H9 (cell line): ENCODE measurements around the gene DIPK1B. TPM values are rescaled to one million over a fixed set of nuclear protein-coding genes. Genes with fewer than 3 reads are reported as not detected.

Source experiments
- DNase-seq: peaks from one replicate; pipeline ENCODE4 v3.0.0-alpha.2; 2017
- H2AFZ ChIP-seq: one replicate; pipeline ENCODE4 v1.6.1; 2013; ENCODE audit warnings: mild to moderate bottlenecking, low read length, control low read depth, moderate library complexity
- H2AK5ac ChIP-seq: 2 replicates; pipeline ENCODE4 v1.6.1; 2013; ENCODE audit warnings: low read length, control low read depth, mixed read lengths; ENCODE audit not compliant: insufficient read length
- H2BK120ac ChIP-seq: one replicate; pipeline ENCODE4 v1.6.1; 2013; ENCODE audit warnings: low read depth, mild to moderate bottlenecking, low read length, control low read depth, inconsistent platforms; ENCODE audit not compliant: poor library complexity, severe bottlenecking
- H2BK12ac ChIP-seq: 2 replicates; pipeline ENCODE4 v1.6.1; 2013; ENCODE audit warnings: low read length, control low read depth, mixed read lengths, low read depth; ENCODE audit not compliant: insufficient read length
- H2BK15ac ChIP-seq: 2 replicates; pipeline ENCODE4 v1.6.1; 2013; ENCODE audit warnings: low read depth, low read length, control low read depth
- H2BK20ac ChIP-seq: one replicate; pipeline ENCODE4 v1.6.1; 2013; ENCODE audit warnings: low read depth, mild to moderate bottlenecking, low read length, control low read depth, inconsistent platforms; ENCODE audit not compliant: poor library complexity, severe bottlenecking
- H2BK5ac ChIP-seq: 2 replicates; pipeline ENCODE4 v1.6.1; 2013; ENCODE audit warnings: low read length, control low read depth, mixed read lengths; ENCODE audit not compliant: insufficient read length
- H3K14ac ChIP-seq: 2 replicates; pipeline ENCODE4 v1.6.1; 2013; ENCODE audit warnings: low read length, control low read depth; ENCODE audit not compliant: insufficient read depth
- H3K18ac ChIP-seq: 2 replicates; pipeline ENCODE4 v1.6.1; 2013; ENCODE audit warnings: low read depth, mild to moderate bottlenecking, mixed read lengths, low read length, control low read depth; ENCODE audit not compliant: insufficient read length
- H3K23ac ChIP-seq: 2 replicates; pipeline ENCODE4 v1.6.1; 2013; ENCODE audit warnings: low read length, control low read depth, mixed read lengths, low read depth; ENCODE audit not compliant: insufficient read length
- H3K23me2 ChIP-seq: 2 replicates; pipeline ENCODE4 v1.6.1; 2013; ENCODE audit warnings: low read depth, mild to moderate bottlenecking, mixed read lengths, low read length, control low read depth; ENCODE audit not compliant: insufficient read length, poor library complexity, severe bottlenecking
- H3K27ac ChIP-seq: 2 replicates; pipeline ENCODE4 v1.5.1; 2013; ENCODE audit warnings: low read length, control low read depth, mixed read lengths, low read depth; ENCODE audit not compliant: insufficient read length
- H3K27me3 ChIP-seq: 2 replicates; pipeline ENCODE4 v1.6.1; 2013; ENCODE audit warnings: low read length, control low read depth, inconsistent platforms; ENCODE audit not compliant: insufficient read depth
- H3K4ac ChIP-seq: 2 replicates; pipeline ENCODE4 v1.6.1; 2013; ENCODE audit warnings: low read depth, mild to moderate bottlenecking, control low read depth, inconsistent platforms, low read length, moderate library complexity
- H3K4me1 ChIP-seq: 2 replicates; pipeline ENCODE4 v1.6.1; 2013; ENCODE audit warnings: low read length, control low read depth, inconsistent platforms; ENCODE audit not compliant: insufficient read depth
- H3K4me2 ChIP-seq: 2 replicates; pipeline ENCODE4 v1.6.1; 2013; ENCODE audit warnings: low read length, control low read depth, mixed read lengths; ENCODE audit not compliant: insufficient read length, insufficient read depth
- H3K56ac ChIP-seq: 2 replicates; pipeline ENCODE4 v1.6.1; 2013; ENCODE audit warnings: low read depth, mild to moderate bottlenecking, mixed read lengths, low read length, control low read depth; ENCODE audit not compliant: insufficient read length
- H3K79me1 ChIP-seq: 2 replicates; pipeline ENCODE4 v1.6.1; 2013; ENCODE audit warnings: low read depth, mild to moderate bottlenecking, moderate library complexity, low read length, control low read depth, inconsistent platforms; ENCODE audit not compliant: insufficient read depth, poor library complexity, severe bottlenecking
- H3K79me2 ChIP-seq: 2 replicates; pipeline ENCODE4 v1.6.1; 2013; ENCODE audit warnings: low read length, control low read depth, inconsistent platforms; ENCODE audit not compliant: insufficient read depth
- H3K9ac ChIP-seq: 2 replicates; pipeline ENCODE4 v1.6.1; 2013; ENCODE audit warnings: low read length, control low read depth, mixed read lengths; ENCODE audit not compliant: insufficient read length; ENCODE audit errors: extremely low read depth
- H3K9me3 ChIP-seq: one replicate; pipeline ENCODE4 v1.6.1; 2013; ENCODE audit warnings: low read depth, low read length, inconsistent platforms; ENCODE audit not compliant: control insufficient read depth
- H3T11ph ChIP-seq: one replicate; pipeline ENCODE4 v1.6.1; 2013; ENCODE audit warnings: mild to moderate bottlenecking, low read length, control low read depth, inconsistent platforms
- H4K20me1 ChIP-seq: one replicate; pipeline ENCODE4 v1.6.1; 2013; ENCODE audit not compliant: control insufficient read depth, insufficient read length, insufficient read depth
- H4K5ac ChIP-seq: 2 replicates; pipeline ENCODE4 v1.6.1; 2013; ENCODE audit warnings: low read depth, mild to moderate bottlenecking, mixed read lengths, low read length, control low read depth; ENCODE audit not compliant: insufficient read length
- H4K8ac ChIP-seq: replicated peaks from 2 replicates; pipeline ENCODE4 v1.6.1; 2013; ENCODE audit warnings: low read length, control low read depth, mixed read lengths, low read depth; ENCODE audit not compliant: insufficient read length
- H4K91ac ChIP-seq: 2 replicates; pipeline ENCODE4 v1.6.1; 2013; ENCODE audit warnings: low read depth, mild to moderate bottlenecking, moderate library complexity, mixed read lengths, low read length, control low read depth; ENCODE audit not compliant: insufficient read length
- H3K27ac Mint-ChIP-seq, 3 experiments: 2 replicates in 2 of 3; 3 replicates in 1 of 3; pipeline ENCODE4 v1.8.0; 2020 to 2021; ENCODE audit warnings: mixed read lengths in 3 of 3, mild to moderate bottlenecking in 1 of 3, moderate library complexity in 1 of 3
- H3K27me3 Mint-ChIP-seq: 2 replicates; pipeline ENCODE4 v1.8.0; 2021; ENCODE audit warnings: low read depth, mild to moderate bottlenecking, moderate library complexity, mixed read lengths
- H3K36me3 Mint-ChIP-seq, 3 experiments: 2 replicates in 2 of 3; 3 replicates in 1 of 3; pipeline ENCODE4 v1.8.0; 2020 to 2021; ENCODE audit warnings: low read depth in 3 of 3, mixed read lengths in 3 of 3; ENCODE audit not compliant: insufficient read depth in 1 of 3
- H3K4me1 Mint-ChIP-seq, 2 experiments: 2 replicates each; pipeline ENCODE4 v1.8.0; 2020; ENCODE audit warnings: mixed read lengths in 2 of 2
- H3K4me3 Mint-ChIP-seq, 2 experiments: 2 replicates in 1 of 2; 3 replicates in 1 of 2; pipeline ENCODE4 v1.8.0; 2020 to 2021; ENCODE audit warnings: mild to moderate bottlenecking in 2 of 2, mixed read lengths in 2 of 2, moderate library complexity in 1 of 2
- H3K9me3 Mint-ChIP-seq, 2 experiments: 2 replicates in 1 of 2; 3 replicates in 1 of 2; pipeline ENCODE4 v1.8.0; 2020; ENCODE audit warnings: mild to moderate bottlenecking in 2 of 2, mixed read lengths in 2 of 2, moderate library complexity in 1 of 2
- total RNA-seq: library from RNA; stranded (reverse); gene quantifications from 2 replicates; pipeline ENCODE4 v1.2.1, GENCODE V29; 2021
- TF ChIP-seq, protein P1 (sequence below): fragments of 200-600 bp; sonication (generic); conservative IDR thresholded peaks from 3 replicates; pipeline ENCODE4 v1.8.0; 2021; ENCODE audit warnings: antibody characterized with exemption, mild to moderate bottlenecking

Gene DIPK1B
- total RNA-seq, 1 experiment from 2014 or later = 40.3 TPM

DNA sequence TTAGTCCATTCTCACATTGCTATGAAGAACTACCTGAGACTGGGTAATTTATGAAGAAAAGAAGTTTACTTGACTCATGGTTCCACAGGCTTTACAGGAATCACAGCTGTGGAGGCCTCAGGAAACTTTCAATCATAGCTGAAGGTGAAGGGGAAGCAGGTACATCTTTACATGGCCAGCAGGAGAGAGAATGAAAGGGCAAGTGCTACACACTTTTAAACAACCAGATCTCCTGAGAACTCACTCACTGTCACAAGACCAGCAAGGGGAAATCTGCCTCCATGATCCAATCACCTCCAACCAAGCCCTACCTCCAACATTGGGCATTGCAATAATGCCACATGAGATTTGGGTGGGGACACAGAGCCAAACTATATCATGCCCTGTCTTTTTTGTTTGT lies 39.4 kb downstream of the DIPK1B start:
- Histone ChIP-seq H3K79me1 (no peaks in the 10 kb centered on the region), H3K23me2 (no peaks in the 10 kb centered on the region), H2AK5ac (no peak overlapping the region), H4K8ac (no peak overlapping the region), H3K27me3 (no peaks in the 10 kb centered on the region), H3K23ac (no peak overlapping the region), H3K4me1 (no peaks in the 10 kb centered on the region), H2BK12ac (no peak overlapping the region), H3K79me2 (no peaks in the 10 kb centered on the region), H3K56ac (no peak overlapping the region), H4K20me1 (no peaks in the 10 kb centered on the region), H2AFZ (no peak overlapping the region), H3K4ac (no peak overlapping the region), H3T11ph (no peak overlapping the region), H4K91ac (no peak overlapping the region), H2BK15ac (no peak overlapping the region), H2BK20ac (no peak overlapping the region), H3K27ac (no peak overlapping the region), H4K5ac (no peak overlapping the region), H3K9me3 (no peaks in the 10 kb centered on the region), H2BK5ac (no peak overlapping the region), H3K18ac (no peak overlapping the region), H2BK120ac (no peak overlapping the region), H3K9ac (no peak overlapping the region), H3K14ac (no peak overlapping the region), H3K4me2 (no peak overlapping the region)
- H3K27me3 Mint-ChIP-seq = peaks cover 21% of the 10 kb centered on the region
- H3K27ac Mint-ChIP-seq = no peak overlapping the region
- no peak for DNase-seq
- H3K9me3 Mint-ChIP-seq = peaks cover 20 to 22% of the 10 kb centered on the region in 2 experiments
- TF ChIP-seq, protein P1, sequence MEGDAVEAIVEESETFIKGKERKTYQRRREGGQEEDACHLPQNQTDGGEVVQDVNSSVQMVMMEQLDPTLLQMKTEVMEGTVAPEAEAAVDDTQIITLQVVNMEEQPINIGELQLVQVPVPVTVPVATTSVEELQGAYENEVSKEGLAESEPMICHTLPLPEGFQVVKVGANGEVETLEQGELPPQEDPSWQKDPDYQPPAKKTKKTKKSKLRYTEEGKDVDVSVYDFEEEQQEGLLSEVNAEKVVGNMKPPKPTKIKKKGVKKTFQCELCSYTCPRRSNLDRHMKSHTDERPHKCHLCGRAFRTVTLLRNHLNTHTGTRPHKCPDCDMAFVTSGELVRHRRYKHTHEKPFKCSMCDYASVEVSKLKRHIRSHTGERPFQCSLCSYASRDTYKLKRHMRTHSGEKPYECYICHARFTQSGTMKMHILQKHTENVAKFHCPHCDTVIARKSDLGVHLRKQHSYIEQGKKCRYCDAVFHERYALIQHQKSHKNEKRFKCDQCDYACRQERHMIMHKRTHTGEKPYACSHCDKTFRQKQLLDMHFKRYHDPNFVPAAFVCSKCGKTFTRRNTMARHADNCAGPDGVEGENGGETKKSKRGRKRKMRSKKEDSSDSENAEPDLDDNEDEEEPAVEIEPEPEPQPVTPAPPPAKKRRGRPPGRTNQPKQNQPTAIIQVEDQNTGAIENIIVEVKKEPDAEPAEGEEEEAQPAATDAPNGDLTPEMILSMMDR = no peak
- peaks cover 0 to 3% of the 10 kb centered on the region in 2 experiments; a peak in 1 of 4 replicates for H3K4me1 Mint-ChIP-seq
- H3K36me3 Mint-ChIP-seq = peaks cover 2 to 15% (median 2%) of the 10 kb centered on the region in 3 experiments; a peak in 6 of 7 replicates
- H3K4me3 Mint-ChIP-seq = no peak overlapping the region
